B cell (primary cell): ENCODE measurements around the gene SNTG2.

Experiments used
- CTCF ChIP-seq: fragments of 200-600 bp; IDR thresholded peaks from one replicate; pipeline ENCODE4 v1.8.0; 2022; ENCODE audit warnings: antibody characterized with exemption, mild to moderate bottlenecking
- EZH2 ChIP-seq: IDR thresholded peaks from 2 replicates; pipeline ENCODE4 v1.6.1; 2012; ENCODE audit warnings: borderline replicate concordance, low read depth, mild to moderate bottlenecking, moderate library complexity, low read length; ENCODE audit not compliant: insufficient read depth, poor library complexity, severe bottlenecking

GRCh38 chr2:1026141-1026540 is 75.5 kb downstream of the SNTG2 start:
- TF ChIP-seq CTCF: no peak
- no peak for TF ChIP-seq EZH2
